Activated naive CD8-positive, alpha-beta T cell (primary cell): Measurements from ENCODE around the gene HSPA12A.

Experiments used
- H3K27ac Mint-ChIP-seq: one replicate; pipeline ENCODE4 v1.8.0; 2021; ENCODE audit warnings: mixed read lengths
- H3K27me3 Mint-ChIP-seq: one replicate; pipeline ENCODE4 v1.8.0; 2021; ENCODE audit warnings: mixed read lengths
- H3K36me3 Mint-ChIP-seq: one replicate; pipeline ENCODE4 v1.8.0; 2021; ENCODE audit warnings: mixed read lengths
- H3K4me1 Mint-ChIP-seq: one replicate; pipeline ENCODE4 v1.8.0; 2021; ENCODE audit warnings: low read depth, mixed read lengths
- H3K4me3 Mint-ChIP-seq: one replicate; pipeline ENCODE4 v1.8.0; 2021; ENCODE audit warnings: mild to moderate bottlenecking, mixed read lengths
- H3K9me3 Mint-ChIP-seq: one replicate; pipeline ENCODE4 v1.8.0; 2021; ENCODE audit warnings: low read depth, mixed read lengths

HSPA12A gene, protein sequence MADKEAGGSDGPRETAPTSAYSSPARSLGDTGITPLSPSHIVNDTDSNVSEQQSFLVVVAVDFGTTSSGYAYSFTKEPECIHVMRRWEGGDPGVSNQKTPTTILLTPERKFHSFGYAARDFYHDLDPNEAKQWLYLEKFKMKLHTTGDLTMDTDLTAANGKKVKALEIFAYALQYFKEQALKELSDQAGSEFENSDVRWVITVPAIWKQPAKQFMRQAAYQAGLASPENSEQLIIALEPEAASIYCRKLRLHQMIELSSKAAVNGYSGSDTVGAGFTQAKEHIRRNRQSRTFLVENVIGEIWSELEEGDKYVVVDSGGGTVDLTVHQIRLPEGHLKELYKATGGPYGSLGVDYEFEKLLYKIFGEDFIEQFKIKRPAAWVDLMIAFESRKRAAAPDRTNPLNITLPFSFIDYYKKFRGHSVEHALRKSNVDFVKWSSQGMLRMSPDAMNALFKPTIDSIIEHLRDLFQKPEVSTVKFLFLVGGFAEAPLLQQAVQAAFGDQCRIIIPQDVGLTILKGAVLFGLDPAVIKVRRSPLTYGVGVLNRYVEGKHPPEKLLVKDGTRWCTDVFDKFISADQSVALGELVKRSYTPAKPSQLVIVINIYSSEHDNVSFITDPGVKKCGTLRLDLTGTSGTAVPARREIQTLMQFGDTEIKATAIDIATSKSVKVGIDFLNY

DNA sequence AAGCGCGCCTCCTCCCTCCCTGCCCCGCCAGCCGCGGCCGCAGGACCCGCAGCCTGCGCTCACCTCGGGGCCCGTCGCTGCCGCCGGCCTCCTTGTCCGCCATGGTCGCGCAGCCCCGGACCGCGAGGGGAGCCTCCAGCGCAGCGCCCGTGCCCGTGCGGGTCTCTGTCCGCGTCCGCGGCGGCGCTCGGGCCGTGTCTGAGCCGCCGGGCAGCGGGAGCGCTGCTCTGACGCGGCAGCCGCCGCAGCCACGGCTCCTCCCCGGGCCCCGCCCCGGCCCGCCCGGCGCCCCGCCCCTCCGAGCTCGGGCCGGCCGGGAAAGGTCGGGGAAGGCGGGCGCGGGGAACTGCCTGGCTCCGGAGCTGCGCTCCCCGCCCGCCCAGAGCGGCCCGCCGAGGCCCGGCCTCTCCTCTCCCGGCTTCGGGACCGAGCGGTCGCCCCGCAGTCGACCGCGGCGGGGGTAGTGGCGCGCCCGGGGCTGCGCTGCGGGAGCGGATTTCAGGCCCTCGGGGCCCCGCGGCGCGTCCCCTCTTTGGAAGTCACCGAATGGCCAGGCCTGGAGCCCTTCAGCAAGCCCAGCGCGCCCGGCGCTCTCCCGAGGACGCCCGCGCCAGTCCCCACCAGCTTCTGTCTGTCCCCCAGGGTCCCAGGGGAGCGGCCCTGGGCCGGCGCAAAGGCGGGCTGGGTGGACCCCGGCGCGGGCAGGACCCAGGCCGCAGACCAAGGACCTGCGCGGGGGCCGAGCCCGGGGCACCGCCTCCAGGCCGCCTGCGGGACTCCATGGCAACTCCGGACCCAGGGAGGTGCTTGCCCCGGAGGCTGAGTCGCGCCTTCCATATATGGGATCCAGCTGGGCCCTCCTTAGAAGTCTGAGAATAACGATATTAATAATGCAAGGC, at the start of gene HSPA12A:
Gene HSPA12A, minus strand, starts transcription at position 200 of the 899 bp plus-strand sequence. Its CDS starts 97 bp downstream, at position 103.
- H3K27me3 Mint-ChIP-seq: peaks cover 49% of the 10 kb centered on the region

DNA sequence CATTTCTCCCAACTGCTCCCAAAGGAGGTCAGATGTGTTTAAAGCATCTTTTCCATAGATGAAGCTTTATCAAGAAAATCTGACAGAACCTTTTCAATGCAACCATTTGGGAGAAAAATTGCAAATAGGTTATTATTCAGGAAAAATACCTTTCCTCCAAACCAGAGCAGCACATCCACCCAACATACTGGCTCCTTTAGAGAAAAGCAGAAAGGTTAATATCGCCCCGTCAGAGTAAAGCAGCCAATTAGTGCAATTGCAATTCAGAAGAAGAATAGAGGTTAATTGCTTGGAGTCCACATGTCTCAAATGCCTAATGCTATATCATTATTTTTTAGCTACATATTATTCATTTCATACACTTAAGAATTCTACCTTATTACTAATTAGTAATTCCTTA, 48.9 kb upstream of the HSPA12A start:
- no peak overlapping the region for H3K4me3 Mint-ChIP-seq
- peaks cover 10% of the 10 kb centered on the region for H3K27me3 Mint-ChIP-seq
- no peaks in the 10 kb centered on the region for H3K9me3 Mint-ChIP-seq
- peaks cover 11% of the 10 kb centered on the region for H3K4me1 Mint-ChIP-seq
- H3K36me3 Mint-ChIP-seq: no peaks in the 10 kb centered on the region
- no peak overlapping the region for H3K27ac Mint-ChIP-seq

More for the DNA sequence above, at the start of gene HSPA12A:
- Mint-ChIP-seq H3K4me1 (peaks cover 4% of the 10 kb centered on the region), H3K27ac (no peak within 1 kb of the TSS), H3K4me3 (peak within 1 kb of the TSS; percentile 69), H3K36me3 (no peaks in the 10 kb centered on the region), H3K9me3 (no peaks in the 10 kb centered on the region)

DNA sequence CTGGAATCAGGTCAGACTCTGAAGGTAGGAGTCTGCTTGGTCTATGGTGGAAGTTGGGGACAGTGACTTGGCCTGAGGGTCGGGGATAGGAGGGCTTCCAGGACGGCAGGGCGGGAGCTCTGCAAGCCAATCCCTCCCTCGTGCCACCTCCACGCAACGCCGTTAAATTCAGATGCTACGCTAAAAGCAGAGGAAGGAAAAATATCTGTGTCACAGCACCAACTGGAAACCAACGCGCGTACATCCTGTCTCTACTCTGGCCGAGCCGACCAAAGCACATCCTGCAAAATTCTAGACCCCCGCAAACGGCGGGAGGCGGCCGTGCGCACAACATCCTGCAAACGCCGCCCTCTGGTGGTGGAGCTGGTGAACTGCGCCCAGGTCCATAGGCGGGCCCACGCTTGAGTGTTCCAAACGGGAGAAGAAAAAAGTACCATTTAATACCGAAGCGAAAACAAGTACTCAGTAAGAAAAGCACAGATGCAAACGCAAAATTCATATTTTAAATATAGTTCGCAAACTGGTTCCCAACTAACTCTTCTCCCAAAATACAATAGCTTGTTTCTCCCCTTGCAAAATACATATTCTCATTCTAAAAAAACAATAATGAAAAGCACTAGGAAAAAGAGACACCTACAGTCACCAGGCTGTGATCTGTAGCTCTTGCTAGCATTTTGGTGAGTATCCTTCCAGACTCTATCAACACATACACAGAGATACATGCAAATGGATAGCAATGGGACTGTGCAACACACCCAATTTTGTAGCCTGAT, 45.7 kb upstream of the HSPA12A start:
- H3K27ac Mint-ChIP-seq: no peak overlapping the region
- H3K27me3 Mint-ChIP-seq: peaks cover 7% of the 10 kb centered on the region
- H3K4me1 Mint-ChIP-seq: peaks cover 11% of the 10 kb centered on the region
- H3K4me3 Mint-ChIP-seq: peak overlapping the region; percentile 56
- no peaks in the 10 kb centered on the region for H3K36me3 Mint-ChIP-seq
- H3K9me3 Mint-ChIP-seq: no peaks in the 10 kb centered on the region

DNA sequence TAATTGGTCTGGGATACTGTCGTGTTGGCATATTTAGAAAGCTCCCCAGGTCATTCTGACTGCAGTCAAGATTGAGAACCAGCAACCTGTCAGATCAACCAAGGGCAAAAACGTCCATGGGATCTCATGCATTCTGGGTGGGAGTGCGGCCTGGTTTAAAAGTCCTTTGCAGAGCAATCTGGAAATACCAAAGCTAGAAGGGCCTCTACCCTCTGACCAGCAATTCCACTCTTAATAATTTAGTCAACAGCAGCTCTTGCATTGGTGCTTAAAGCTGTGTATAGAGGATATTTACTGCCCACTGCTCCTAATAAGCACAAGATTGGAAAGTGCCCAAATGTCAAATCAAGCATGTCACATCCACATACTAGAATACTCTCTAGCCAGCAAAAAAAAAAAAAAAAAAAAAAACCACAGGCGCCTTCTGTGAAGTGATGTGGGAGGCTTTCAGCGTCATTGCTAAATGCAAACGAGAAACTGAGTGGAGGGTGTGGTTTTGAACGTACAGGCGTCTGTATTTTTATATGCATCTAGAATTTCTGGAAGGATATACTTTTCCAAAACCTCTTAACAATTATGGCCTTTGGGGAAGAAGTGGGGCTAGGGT, 44.8 kb upstream of the HSPA12A start:
- Mint-ChIP-seq H3K9me3 (no peaks in the 10 kb centered on the region), H3K36me3 (no peaks in the 10 kb centered on the region), H3K27ac (no peak overlapping the region), H3K4me1 (peaks cover 11% of the 10 kb centered on the region), H3K27me3 (peaks cover 3% of the 10 kb centered on the region), H3K4me3 (peak overlapping the region; percentile 56)

DNA sequence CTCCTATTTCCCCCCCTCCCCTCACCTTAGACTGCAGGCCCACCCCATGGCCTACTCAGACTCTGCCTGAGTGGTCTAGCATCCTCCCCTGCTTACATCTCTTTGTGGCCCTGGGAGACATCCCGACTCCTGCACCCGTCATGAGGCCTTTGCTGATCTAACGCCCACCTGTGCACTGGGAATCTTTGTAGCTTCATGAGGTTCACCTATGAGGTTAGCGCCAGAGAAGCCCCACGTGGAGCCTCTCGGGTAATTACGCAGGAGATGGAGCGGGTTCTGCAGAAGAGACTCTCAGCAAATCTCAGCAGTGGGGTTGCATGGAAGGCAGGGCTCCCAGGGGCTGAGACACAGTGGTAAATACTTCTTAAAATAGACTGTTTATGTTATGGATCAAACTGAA, 43.5 kb upstream of the HSPA12A start:
- Mint-ChIP-seq H3K9me3 (no peaks in the 10 kb centered on the region), H3K4me3 (no peak overlapping the region), H3K27ac (no peak overlapping the region), H3K36me3 (no peaks in the 10 kb centered on the region), H3K4me1 (peaks cover 11% of the 10 kb centered on the region), H3K27me3 (peaks cover 3% of the 10 kb centered on the region)

DNA sequence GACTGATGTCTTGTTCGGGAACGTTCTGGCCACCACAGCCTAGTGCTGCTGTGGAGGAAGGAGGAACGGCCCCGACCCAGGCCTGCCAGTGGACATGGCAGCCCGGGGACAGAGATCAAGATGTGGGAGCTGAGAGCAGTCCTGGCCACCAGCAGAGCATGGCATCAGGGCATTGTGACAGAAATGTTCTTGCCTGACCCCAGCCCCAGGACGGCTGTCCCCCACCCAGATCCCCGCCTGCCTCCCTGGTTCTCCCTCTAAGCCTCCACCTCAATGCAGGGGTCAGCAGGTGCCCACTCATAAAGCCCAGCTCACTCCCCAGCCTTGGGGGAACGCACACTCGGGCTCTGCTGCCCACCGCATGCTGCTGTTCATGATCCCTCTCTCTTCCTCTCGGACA, 42.9 kb upstream of the HSPA12A start:
- Mint-ChIP-seq H3K27me3 (peaks cover 3% of the 10 kb centered on the region), H3K4me3 (no peak overlapping the region), H3K36me3 (no peaks in the 10 kb centered on the region), H3K4me1 (peaks cover 11% of the 10 kb centered on the region), H3K9me3 (no peaks in the 10 kb centered on the region), H3K27ac (no peak overlapping the region)

DNA sequence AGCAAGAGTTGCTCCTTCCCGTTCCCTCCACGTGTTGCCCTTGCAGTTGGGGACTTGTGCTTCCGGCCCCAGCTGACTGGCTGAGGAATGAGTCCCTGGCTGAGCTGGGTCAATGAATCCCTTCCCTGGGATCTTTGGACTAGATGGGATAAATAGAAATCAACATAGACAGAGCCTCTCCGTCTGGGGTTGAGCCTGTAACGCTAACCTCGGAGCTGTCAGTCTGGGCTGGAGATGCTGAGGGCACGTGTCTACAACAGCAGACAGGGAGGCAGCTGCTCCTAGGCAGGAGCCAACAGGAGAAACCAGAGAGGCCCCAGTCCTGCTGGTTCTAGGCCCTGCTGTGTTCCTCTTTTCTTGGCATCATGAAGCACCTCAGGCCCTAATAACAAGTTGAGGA, 42.3 kb upstream of the HSPA12A start:
- no peaks in the 10 kb centered on the region for H3K36me3 Mint-ChIP-seq
- peaks cover 11% of the 10 kb centered on the region for H3K4me1 Mint-ChIP-seq
- peaks cover 3% of the 10 kb centered on the region for H3K27me3 Mint-ChIP-seq
- H3K4me3 Mint-ChIP-seq: no peak overlapping the region
- H3K9me3 Mint-ChIP-seq: no peaks in the 10 kb centered on the region
- no peak overlapping the region for H3K27ac Mint-ChIP-seq

DNA sequence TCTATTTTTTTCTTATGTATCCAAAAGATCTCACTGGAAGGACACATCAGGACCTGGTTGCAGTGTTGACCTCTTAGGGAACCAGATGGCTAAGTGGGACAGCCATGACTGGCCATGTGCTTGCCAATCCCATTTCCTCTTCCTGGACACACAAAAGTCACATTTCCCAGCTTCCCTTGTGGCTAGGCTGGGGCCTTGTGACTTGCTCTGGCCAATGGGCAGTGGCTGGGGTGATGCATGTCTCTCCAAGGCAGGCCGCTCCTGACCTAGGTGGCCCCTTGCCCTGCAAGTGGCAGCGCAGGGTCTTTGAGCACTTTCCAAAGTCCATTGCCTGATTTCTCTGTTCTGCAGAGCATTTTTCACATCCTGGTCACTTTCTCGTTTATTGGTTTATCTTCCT, 41.7 kb upstream of the HSPA12A start:
- Mint-ChIP-seq H3K36me3 (no peaks in the 10 kb centered on the region), H3K4me3 (no peak overlapping the region), H3K27me3 (peaks cover 3% of the 10 kb centered on the region), H3K27ac (no peak overlapping the region), H3K4me1 (peaks cover 11% of the 10 kb centered on the region), H3K9me3 (no peaks in the 10 kb centered on the region)

DNA sequence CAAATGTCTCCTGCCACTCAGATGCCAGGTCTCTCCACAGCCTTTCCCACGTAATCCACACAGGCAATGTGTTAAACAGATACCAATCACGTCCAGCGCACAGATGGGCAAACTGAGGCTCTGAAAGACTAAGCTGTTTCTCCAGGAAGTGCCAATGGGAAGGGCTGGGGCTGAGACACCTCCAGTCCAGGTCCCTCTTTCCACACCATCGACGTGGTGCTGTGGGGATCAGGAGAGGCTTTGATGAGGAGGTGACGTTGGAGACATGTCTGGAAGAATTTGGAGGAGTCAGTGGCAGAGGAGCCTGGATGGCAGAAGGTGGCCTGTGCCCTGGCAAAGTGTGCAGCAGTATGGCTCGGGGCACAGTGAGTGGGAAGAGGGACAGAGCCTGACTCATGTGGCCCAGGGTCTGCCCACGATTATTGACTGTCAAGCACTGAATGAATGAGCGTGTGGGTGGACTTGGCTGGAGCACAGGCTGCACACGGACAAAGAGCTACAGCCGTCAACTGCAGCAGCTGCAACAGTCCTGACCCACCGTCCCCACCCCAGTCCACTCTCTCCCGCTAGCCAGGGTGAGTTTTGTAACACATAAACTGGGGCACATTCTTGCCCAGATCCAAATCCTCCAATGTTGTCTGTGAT, 40.8 kb upstream of the HSPA12A start:
- Mint-ChIP-seq H3K27me3 (peaks cover 3% of the 10 kb centered on the region), H3K4me1 (peaks cover 10% of the 10 kb centered on the region), H3K27ac (no peak overlapping the region), H3K9me3 (no peaks in the 10 kb centered on the region), H3K4me3 (no peak overlapping the region), H3K36me3 (no peaks in the 10 kb centered on the region)

DNA sequence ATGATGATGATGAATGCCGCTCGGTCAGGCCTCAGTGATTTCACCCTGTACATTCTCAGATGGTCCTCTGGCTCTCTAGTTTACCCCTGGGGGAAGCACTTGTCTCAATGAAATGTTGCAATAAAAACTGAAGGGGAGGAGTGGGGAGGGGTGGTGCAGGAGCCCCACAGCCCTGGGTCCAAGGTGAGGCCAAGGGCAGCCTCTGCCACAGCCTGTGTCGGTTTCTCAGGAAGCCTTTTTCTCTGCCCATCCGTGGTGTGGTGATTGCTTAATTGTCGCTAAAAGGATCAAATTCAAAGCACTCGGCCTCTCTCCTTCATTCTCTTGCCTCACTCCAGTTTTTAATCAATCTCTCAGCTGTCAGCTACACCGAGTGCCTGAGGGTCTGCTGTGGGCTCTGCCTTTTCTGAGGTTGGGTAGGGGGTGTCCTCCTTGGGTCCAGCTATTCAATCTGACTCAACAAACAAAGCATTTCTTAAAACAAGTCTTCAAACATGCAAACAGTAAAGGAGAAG, 39.1 kb upstream of the HSPA12A start:
- H3K4me1 Mint-ChIP-seq: no peaks in the 10 kb centered on the region

DNA sequence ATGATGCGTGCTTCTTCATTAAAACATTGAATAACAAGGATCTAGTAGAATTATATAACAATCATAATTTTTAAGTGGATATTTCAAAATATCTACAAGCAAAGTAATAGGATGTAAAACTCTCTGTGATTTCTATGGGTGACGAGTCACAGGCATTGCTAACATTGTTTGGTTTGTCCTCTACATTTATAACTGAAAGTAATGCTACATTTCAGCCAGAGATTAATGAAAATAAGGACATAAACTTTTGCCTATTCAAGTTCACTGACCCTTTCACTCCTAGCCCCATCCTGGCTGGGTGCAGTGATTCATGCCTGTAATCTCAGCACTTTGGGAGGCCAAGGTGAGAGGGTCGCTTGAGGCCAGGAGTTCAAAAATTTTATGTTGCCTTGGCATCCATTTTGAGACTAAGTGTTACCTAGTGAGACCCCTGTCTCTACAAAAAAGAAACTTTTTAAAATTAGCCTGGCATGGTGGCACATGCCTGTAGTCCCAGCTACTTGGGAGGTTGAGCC, 38.4 kb upstream of the HSPA12A start:
- Mint-ChIP-seq H3K4me3 (no peak overlapping the region), H3K4me1 (no peaks in the 10 kb centered on the region), H3K9me3 (no peaks in the 10 kb centered on the region), H3K27ac (no peak overlapping the region), H3K27me3 (peaks cover 7% of the 10 kb centered on the region), H3K36me3 (no peaks in the 10 kb centered on the region)

More for the DNA sequence above, 39.1 kb upstream of the HSPA12A start:
- no peak overlapping the region for H3K27ac Mint-ChIP-seq
- H3K4me3 Mint-ChIP-seq: no peak overlapping the region
- H3K27me3 Mint-ChIP-seq: peaks cover 5% of the 10 kb centered on the region
- H3K9me3 Mint-ChIP-seq: no peaks in the 10 kb centered on the region
- H3K36me3 Mint-ChIP-seq: no peaks in the 10 kb centered on the region

DNA sequence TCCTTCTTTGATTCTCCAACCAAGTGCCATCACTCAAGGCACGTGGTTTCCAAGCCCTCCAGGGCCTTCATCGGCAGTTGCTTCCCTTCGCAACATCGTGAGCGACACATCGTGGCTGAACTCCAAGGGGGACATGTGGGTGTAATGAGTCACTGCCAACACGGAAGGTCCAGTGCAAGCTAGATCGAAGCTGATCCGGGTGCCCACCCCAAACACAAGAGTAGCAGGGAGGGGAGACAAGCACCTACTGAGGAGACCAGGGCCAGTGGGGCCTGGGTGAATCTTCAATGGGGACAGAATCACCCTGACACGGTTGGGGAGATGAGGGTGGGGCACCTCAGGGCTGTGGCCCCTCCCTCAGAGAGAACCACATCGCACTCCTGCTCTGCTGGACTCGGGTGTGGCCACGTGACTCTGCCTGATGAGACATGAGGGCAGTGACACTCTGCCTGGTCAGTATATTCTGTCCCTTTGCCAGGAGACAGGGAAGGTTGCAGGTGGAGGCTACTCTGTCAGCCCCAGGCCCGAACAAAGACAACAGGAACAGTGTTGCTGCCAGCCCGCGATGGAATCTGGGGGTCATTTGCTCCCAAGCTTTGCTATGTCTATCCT, 36.8 kb upstream of the HSPA12A start:
- no peaks in the 10 kb centered on the region for H3K36me3 Mint-ChIP-seq
- peaks cover 4% of the 10 kb centered on the region for H3K27me3 Mint-ChIP-seq
- H3K4me1 Mint-ChIP-seq: no peaks in the 10 kb centered on the region
- H3K9me3 Mint-ChIP-seq: no peaks in the 10 kb centered on the region
- no peak overlapping the region for H3K27ac Mint-ChIP-seq
- H3K4me3 Mint-ChIP-seq: no peak overlapping the region

DNA sequence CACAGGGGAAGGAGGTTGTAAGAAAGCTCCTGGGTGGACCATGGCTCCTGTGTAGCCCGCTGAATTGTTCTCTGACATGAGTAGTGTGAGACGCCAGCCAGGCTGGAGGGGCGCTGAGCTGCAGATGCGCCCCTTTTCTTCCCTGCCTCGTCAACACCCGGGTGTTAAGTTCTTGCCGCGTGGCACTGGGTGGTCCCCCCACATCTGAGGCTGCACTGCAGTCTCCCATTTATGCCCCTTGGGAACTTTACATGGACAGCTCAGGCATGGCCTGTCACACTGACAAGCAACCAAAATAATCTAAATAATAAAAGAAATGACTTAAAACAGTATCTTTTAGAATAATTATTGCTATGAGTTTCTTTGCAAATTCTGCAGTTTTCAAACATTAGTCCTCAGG, 34.6 kb upstream of the HSPA12A start:
- Mint-ChIP-seq H3K9me3 (no peaks in the 10 kb centered on the region), H3K36me3 (no peaks in the 10 kb centered on the region), H3K4me1 (no peaks in the 10 kb centered on the region), H3K4me3 (no peak overlapping the region), H3K27ac (no peak overlapping the region), H3K27me3 (peaks cover 4% of the 10 kb centered on the region)
